Endodermal cell (in vitro differentiated cells): ENCODE results near the gene LACTBL1. TPM values are rescaled to one million over a fixed set of nuclear protein-coding genes. Genes with fewer than 3 reads are reported as not detected.

Experiments used
- DNase-seq: peaks from one replicate; pipeline ENCODE4 v3.0.0-alpha.2; 2017
- H3K27ac ChIP-seq: 2 replicates; pipeline ENCODE4 v1.5.1; 2013; ENCODE audit warnings: mild to moderate bottlenecking, low read depth, low read length, moderate library complexity
- H3K27me3 ChIP-seq: 2 replicates; pipeline ENCODE4 v1.6.1; 2013; ENCODE audit warnings: mild to moderate bottlenecking, low read length, moderate library complexity; ENCODE audit not compliant: insufficient read depth, control insufficient read depth, poor library complexity, severe bottlenecking
- H3K36me3 ChIP-seq: 2 replicates; pipeline ENCODE4 v1.7.0; 2013; ENCODE audit warnings: mild to moderate bottlenecking, low read length, moderate library complexity; ENCODE audit not compliant: control insufficient read depth, insufficient read depth
- H3K4me1 ChIP-seq: one replicate; pipeline ENCODE4 v1.7.0; 2013; ENCODE audit warnings: low read length; ENCODE audit not compliant: control insufficient read depth, insufficient read depth
- H3K4me3 ChIP-seq: 2 replicates; pipeline ENCODE4 v1.5.1; 2013; ENCODE audit warnings: mild to moderate bottlenecking, low read length, moderate library complexity
- H3K9ac ChIP-seq: 2 replicates; pipeline ENCODE4 v1.6.1; 2013; ENCODE audit warnings: mild to moderate bottlenecking, low read length, moderate library complexity; ENCODE audit not compliant: poor library complexity, severe bottlenecking; ENCODE audit errors: extremely low read depth
- H3K9me3 ChIP-seq: 2 replicates; pipeline ENCODE4 v1.6.1; 2013; ENCODE audit warnings: mild to moderate bottlenecking, low read length, moderate library complexity; ENCODE audit not compliant: control insufficient read depth
- H3K27ac Mint-ChIP-seq: 2 replicates; pipeline ENCODE4 v1.8.0; 2020; ENCODE audit warnings: mixed read lengths
- H3K27me3 Mint-ChIP-seq: 2 replicates; pipeline ENCODE4 v1.8.0; 2021; ENCODE audit warnings: mild to moderate bottlenecking, mixed read lengths; ENCODE audit not compliant: insufficient read depth
- H3K36me3 Mint-ChIP-seq: 2 replicates; pipeline ENCODE4 v1.8.0; 2020; ENCODE audit warnings: low read depth, mixed read lengths
- H3K4me1 Mint-ChIP-seq: 2 replicates; pipeline ENCODE4 v1.8.0; 2020; ENCODE audit warnings: mixed read lengths
- H3K4me3 Mint-ChIP-seq: 2 replicates; pipeline ENCODE4 v1.8.0; 2020; ENCODE audit warnings: mild to moderate bottlenecking, moderate library complexity, mixed read lengths
- H3K9me3 Mint-ChIP-seq: 2 replicates; pipeline ENCODE4 v1.8.0; 2020; ENCODE audit warnings: mild to moderate bottlenecking, mixed read lengths
- CTCF ChIP-seq: fragments of 200-600 bp; sonication (generic); conservative IDR thresholded peaks from 2 replicates; pipeline ENCODE4 v1.5.0; 2021; ENCODE audit warnings: antibody characterized with exemption, mild to moderate bottlenecking
- WGBS, 2 experiments: methylation state at CpG; one replicate each; pipeline versions ENCODE4 v1.1.5 to v1.1.7; 2013; ENCODE audit warnings: missing lambda C conversion rate in 2 of 2, mixed read lengths in 1 of 2; ENCODE audit not compliant: insufficient coverage in 1 of 2, insufficient read length in 1 of 2; 5-methylcytosine and 5-hydroxymethylcytosine counted together
- total RNA-seq, 2 donors: library from RNA; stranded (reverse); fragmentation: NEBNext Ultra II Directional in 1 of 2; extraction: Animal tissue kit (Norgen Biotek cat#: 25700) in 1 of 2; gene quantifications; 2 replicates in 1 of 2; 3 replicates in 1 of 2; pipeline ENCODE4 v1.2.1, GENCODE V29; 2021

The LACTBL1 gene
- total RNA-seq, 2 donors from 2014 or later: not detected

GRCh38 chr1:22920734-22921451 lies 51.8 kb downstream of the LACTBL1 start:
- DNase-seq: no peak
- H3K4me3 Mint-ChIP-seq: no peak overlapping the region
- H3K27me3 Mint-ChIP-seq: no peaks in the 10 kb centered on the region
- H3K4me1 Mint-ChIP-seq: no peaks in the 10 kb centered on the region
- no peak overlapping the region for H3K9ac ChIP-seq
- no peaks in the 10 kb centered on the region for H3K36me3 ChIP-seq
- no peak overlapping the region for H3K4me3 ChIP-seq
- no peaks in the 10 kb centered on the region for H3K9me3 Mint-ChIP-seq
- H3K27me3 ChIP-seq: no peaks in the 10 kb centered on the region
- no peaks in the 10 kb centered on the region for H3K4me1 ChIP-seq
- no peak overlapping the region for H3K27ac Mint-ChIP-seq
- TF ChIP-seq CTCF: no peak
- no peaks in the 10 kb centered on the region for H3K9me3 ChIP-seq
- WGBS, 2 experiments: 94 to 100% methylated on average over 1 to 8 of the region's 8 CpGs
- peak overlapping the region; percentile 6 for H3K27ac ChIP-seq
- H3K36me3 Mint-ChIP-seq: no peaks in the 10 kb centered on the region

- H3K9me3 ChIP-seq: no peaks in the 10 kb centered on the region
- Mint-ChIP-seq H3K4me3 (no peak overlapping the region), H3K4me1 (peaks cover 4% of the 10 kb centered on the region), H3K9me3 (no peaks in the 10 kb centered on the region), H3K36me3 (no peaks in the 10 kb centered on the region), H3K27me3 (no peaks in the 10 kb centered on the region), H3K27ac (no peak overlapping the region)
- TF ChIP-seq CTCF: no peak
- no peaks in the 10 kb centered on the region for H3K36me3 ChIP-seq
- no peak overlapping the region for H3K27ac ChIP-seq
- H3K27me3 ChIP-seq: no peaks in the 10 kb centered on the region
- DNase-seq: no peak
- H3K4me3 ChIP-seq: no peak overlapping the region
- WGBS, 2 experiments: 50 to 86% methylated on average over 1 to 6 of the region's 6 CpGs
- H3K9ac ChIP-seq: no peak overlapping the region
- H3K4me1 ChIP-seq: no peaks in the 10 kb centered on the region
Observed at GRCh38 chr1:22920026-22920733, 52.5 kb downstream of the LACTBL1 start.

GRCh38 chr1:22919341-22920025 lies 53.2 kb downstream of the LACTBL1 start:
- Mint-ChIP-seq H3K27ac (no peak overlapping the region), H3K4me3 (no peak overlapping the region), H3K27me3 (no peaks in the 10 kb centered on the region), H3K4me1 (peaks cover 7% of the 10 kb centered on the region), H3K36me3 (peaks cover 2% of the 10 kb centered on the region), H3K9me3 (no peaks in the 10 kb centered on the region)
- no peak for TF ChIP-seq CTCF
- H3K4me3 ChIP-seq: no peak overlapping the region
- no peak overlapping the region for H3K9ac ChIP-seq
- H3K27ac ChIP-seq: no peak overlapping the region
- H3K9me3 ChIP-seq: no peaks in the 10 kb centered on the region
- 78 to 88% methylated on average over 6 to 8 of the region's 8 CpGs for WGBS, 2 experiments
- H3K4me1 ChIP-seq: no peaks in the 10 kb centered on the region
- H3K36me3 ChIP-seq: no peaks in the 10 kb centered on the region
- H3K27me3 ChIP-seq: no peaks in the 10 kb centered on the region
- DNase-seq: no peak
